HG03025 (cell line): Measurements from ENCODE around the gene TIGD1.

ENCODE experiments used
- ATAC-seq: cut with Tn5 transposase; IDR thresholded peaks from one replicate; pipeline ENCODE4 v1.9.1; 2021; ENCODE audit warnings: mild to moderate bottlenecking, moderate library complexity; ENCODE audit not compliant: unreplicated experiment, low FRiP score

TIGD1 gene

DNA sequence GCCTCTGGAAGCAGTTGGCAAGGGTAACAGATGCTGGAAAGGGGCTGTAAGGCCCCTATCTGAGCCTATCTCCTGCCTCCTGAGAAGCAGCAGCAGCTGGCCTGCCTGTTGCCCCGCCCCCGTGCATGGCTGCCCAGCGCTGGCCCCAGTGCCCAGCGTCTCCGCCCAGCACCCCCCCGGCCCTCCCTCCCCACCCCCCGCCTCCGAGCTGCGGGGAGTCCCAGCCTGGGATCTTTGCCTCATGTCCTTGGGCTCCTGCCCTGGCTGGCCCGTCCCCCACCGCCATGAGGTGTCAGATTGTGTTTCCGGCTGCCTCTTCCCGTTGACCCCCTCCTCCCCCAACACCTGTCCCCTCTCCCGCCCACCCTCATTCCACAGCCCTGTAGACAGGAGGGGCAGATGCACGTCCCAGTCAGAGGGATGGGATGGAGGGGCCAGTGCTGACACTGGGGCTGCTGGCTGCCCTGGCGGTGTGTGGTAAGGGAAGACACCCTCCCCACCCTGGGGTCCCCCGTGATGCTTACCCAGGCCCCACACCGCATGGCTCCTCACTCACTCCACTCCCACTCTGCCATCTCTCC, 24.5 kb downstream of the TIGD1 start, which contains the start of gene CHRND:
TSS of gene CHRND (plus strand) at position 370 of the 581 bp plus-strand sequence. CDS start at position 426, 56 bp downstream.
- ATAC-seq, result no peak

GRCh38 chr2:232525199-232525598, 25.2 kb downstream of the TIGD1 start:
- no peak for ATAC-seq

GRCh38 chr2:232524771-232525170, 25.6 kb downstream of the TIGD1 start:
- ATAC-seq, result no peak

- ATAC-seq, result no peak
Measured at GRCh38 chr2:232523682-232524597, 26.4 kb downstream of the TIGD1 start.

DNA sequence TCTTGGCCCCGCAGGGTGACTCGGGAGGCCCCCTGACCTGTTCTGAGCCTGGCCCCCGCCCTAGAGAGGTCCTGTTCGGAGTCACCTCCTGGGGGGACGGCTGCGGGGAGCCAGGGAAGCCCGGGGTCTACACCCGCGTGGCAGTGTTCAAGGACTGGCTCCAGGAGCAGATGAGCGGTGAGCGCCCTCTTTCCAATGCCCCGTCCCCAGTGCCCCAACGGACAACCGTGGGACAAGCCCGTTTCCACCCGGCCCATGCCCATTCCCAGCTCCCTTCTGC, 27.0 kb downstream of the TIGD1 start:
- ATAC-seq, result no peak

GRCh38 chr2:232522623-232523401, 27.5 kb downstream of the TIGD1 start:
- ATAC-seq, result no peak

DNA sequence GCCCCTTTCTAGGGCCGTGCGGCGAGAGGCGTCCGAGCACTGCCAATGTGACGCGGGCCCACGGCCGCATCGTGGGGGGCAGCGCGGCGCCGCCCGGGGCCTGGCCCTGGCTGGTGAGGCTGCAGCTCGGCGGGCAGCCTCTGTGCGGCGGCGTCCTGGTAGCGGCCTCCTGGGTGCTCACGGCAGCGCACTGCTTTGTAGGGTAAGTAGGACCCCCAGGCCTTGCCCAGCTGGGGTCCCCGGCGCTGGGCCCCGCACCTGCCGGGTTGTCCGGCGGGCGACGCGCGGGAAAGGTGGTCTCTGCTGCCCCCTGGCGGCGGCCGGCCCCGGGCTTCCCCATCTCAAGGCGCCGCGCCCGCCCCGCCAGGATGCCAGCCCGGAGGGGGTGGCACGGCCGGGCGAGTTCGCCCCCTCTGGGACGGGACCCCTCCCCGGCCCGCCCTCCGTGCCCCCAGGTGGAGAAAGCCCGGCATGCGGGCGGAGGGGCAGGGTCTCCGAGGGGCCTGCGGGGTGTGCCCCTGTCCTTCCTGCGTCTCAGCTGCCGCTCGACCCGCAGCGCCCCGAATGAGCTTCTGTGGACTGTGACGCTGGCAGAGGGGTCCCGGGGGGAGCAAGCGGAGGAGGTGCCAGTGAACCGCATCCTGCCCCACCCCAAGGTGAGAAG, 28.3 kb downstream of the TIGD1 start:
- ATAC-seq, result no peak

DNA sequence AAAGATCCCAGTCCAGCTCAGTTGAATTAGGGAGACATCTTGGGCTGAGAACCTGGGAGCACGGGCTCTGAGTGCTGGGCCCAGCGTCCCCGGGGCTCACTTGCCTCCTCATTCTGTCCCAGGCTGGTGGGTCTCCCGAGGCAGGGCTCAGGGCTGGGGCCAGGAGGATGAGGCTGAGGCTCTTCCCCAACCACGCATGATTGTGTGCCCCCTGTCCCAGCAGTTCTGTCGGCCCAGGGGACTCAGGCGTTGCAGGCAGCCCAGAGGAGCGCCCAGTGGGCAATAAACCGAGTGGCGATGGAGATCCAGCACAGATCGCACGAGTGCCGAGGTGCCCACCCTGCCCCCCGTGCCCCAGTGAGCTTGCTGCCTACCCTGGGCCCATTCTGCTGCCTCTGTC, 29.3 kb downstream of the TIGD1 start:
- no peak for ATAC-seq

DNA sequence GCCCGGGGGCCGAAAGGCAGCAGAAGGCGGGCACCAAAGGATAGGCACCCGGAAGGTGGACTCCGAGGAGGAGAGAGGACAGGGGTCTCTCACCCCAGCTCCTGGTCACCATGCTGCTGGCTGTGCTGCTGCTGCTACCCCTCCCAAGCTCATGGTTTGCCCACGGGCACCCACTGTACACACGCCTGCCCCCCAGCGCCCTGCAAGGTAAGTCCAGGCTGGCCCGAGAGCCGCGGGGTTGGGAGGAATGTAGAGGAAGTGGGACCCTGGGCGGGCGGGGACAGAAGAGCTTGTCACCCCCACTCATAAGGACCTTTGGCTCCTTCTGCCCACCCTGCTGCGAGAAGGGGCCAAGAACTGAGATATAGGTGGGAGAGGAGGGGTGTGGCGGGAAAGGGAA, 29.9 kb downstream of the TIGD1 start:
- no peak for ATAC-seq

DNA sequence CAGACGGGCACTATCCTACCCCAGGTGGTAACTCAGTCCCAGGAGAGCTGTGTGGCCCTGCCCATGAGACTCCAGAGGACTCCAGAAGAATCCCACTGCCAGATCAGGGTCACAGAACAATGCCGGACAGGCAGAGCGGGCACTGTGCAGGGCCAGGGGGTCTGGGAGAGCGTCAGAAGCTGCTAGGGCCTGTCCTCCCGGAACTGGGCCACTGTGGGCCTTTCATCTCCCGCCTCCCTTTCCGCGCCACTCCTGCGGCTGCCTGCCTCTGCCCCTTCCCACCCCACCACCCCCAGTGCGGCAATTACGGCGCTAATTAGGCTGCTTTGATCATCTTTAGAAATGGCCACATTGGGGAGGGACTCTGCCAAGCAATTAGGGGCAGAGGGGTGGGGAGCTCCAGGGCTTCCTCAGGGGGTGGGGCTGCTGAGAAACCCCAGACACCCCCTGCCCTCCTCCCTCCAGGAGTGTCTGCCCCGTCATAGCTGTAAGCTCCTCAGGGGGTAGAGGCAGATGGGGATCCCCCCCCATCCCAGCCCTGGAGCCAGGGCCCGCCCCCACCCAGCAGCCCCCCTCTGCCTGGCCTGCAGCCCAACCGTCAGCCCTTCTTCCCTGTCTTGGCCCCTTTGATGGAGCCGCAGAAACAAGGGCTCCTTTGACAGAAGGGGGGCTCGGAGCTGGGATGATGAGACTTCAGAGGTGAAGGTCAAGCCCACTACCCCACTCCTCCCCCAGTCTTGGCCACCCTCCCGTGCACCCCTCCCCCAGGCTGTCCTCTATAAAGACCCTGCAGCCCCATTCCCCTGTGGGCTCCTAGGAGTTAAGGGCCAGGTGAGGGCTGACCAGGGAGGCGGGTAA, 30.5 kb downstream of the TIGD1 start, which contains the start of gene PRSS56:
TSS of gene PRSS56 (plus strand) at position 808 of the 858 bp plus-strand sequence. CDS start 211 bp downstream, outside the sequence.
- no peak for ATAC-seq

- ATAC-seq, result no peak
Measured at GRCh38 chr2:232518844-232519243, 31.5 kb downstream of the TIGD1 start.

- ATAC-seq, result no peak
Measured at GRCh38 chr2:232516551-232516950, 33.8 kb downstream of the TIGD1 start.

GRCh38 chr2:232515639-232516038, 34.7 kb downstream of the TIGD1 start:
- ATAC-seq, result no peak

DNA sequence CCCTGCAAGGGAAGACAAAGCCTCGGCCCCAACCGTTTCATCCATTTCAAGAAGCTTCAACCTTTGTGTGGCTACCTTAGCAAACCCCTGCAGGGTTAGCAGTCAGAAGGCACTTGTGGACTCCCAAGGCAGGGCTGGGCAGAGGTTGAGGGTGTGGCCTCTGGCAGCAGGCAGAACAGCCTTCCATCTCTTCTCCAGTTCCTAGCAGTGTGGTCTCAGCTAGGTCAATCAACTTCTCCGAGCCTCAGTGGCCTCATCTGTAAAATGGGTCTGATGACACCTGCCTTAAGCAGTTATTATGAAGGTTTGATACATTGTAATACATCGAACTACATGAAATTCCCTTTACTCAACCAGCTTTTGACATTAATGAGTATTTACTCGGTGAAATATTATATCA, 37.0 kb downstream of the TIGD1 start:
- no peak for ATAC-seq

- ATAC-seq, result no peak
Measured at GRCh38 chr2:232512602-232513001, 37.8 kb downstream of the TIGD1 start.

GRCh38 chr2:232511336-232511890, 38.9 kb downstream of the TIGD1 start:
- no peak for ATAC-seq

GRCh38 chr2:232508251-232508650, 42.1 kb downstream of the TIGD1 start:
- no peak for ATAC-seq

DNA sequence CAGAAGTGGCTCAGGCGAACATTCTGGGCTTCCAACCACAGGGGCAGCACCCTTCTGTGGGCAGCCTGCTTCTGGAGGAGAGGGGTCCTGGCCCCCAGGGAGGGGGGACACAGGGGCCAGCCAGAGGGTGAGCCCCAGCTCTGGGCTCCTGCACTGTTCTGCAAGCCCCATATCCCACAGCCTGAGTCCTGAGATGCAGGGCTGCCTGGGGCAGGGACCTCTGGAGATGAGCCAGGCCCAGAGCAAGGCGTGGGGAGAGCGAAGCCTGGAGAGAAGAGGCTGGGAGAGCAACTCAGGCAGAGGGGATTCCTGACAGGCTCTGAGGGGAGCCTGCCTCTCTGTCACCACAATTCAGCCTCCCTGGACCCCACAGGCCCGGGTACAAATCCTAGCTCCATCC, 43.6 kb downstream of the TIGD1 start:
- no peak for ATAC-seq

DNA sequence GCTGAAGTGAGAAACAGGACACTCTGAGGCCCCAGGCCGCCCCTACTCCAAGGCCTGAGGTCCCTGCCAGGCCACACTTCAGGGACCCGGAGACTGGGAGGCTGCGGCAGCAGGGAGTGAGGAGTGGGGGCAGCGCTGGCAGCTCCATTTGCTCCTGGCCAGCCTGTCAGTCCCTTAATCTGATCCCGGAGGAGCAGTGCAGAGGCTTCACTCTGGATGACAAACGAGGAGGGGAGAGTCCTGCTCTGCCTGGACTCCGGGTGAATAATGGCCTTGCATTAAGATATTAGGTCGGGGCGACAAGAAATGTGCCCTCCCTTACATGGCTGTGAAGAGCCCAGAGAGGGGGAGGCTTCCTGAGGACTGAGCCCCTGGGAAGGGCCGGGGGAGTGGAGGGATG, 44.5 kb downstream of the TIGD1 start:
- ATAC-seq, result no peak
